ENCODE measurements around the gene UNG.
"Not testable (repeated sequence)": the region's sequence is repeated elsewhere in the genome, so short reads cannot be mapped to it uniquely, and the experiment has no call there.

The UNG gene

GRCh38 chr12:109124878-109125648 is 27.7 kb downstream of the UNG start:
- Mint-ChIP-seq H3K27me3 (no peaks in the 10 kb centered on the region), H3K4me3 (no peak overlapping the region), H3K4me1 (no peaks in the 10 kb centered on the region), H3K9me3 (no peaks in the 10 kb centered on the region), H3K27ac (no peak overlapping the region), H3K36me3 (ENCODE audit: low read depth) (no peaks in the 10 kb centered on the region)
- ATAC-seq (no peak), DNase-seq (no peak)

- Mint-ChIP-seq H3K27me3 (peaks cover 1% of the 10 kb centered on the region), H3K4me3 (no peak overlapping the region), H3K4me1 (no peaks in the 10 kb centered on the region), H3K9me3 (no peaks in the 10 kb centered on the region), H3K27ac (no peak overlapping the region), H3K36me3 (ENCODE audit: low read depth) (no peaks in the 10 kb centered on the region)
- no peak for ATAC-seq
- no peak for DNase-seq
Observed at GRCh38 chr12:109125791-109126190, 28.4 kb downstream of the UNG start.

- no peak overlapping the region for H3K27ac Mint-ChIP-seq
- H3K36me3 Mint-ChIP-seq (ENCODE audit: low read depth), result no peaks in the 10 kb centered on the region
- H3K27me3 Mint-ChIP-seq, result peaks cover 2% of the 10 kb centered on the region
- no peaks in the 10 kb centered on the region for H3K9me3 Mint-ChIP-seq
- H3K4me1 Mint-ChIP-seq, result no peaks in the 10 kb centered on the region
- no peak for DNase-seq
- ATAC-seq, result no peak
- no peak overlapping the region for H3K4me3 Mint-ChIP-seq
Observed at GRCh38 chr12:109126784-109127183, 29.4 kb downstream of the UNG start.

- no peaks in the 10 kb centered on the region for H3K36me3 Mint-ChIP-seq (ENCODE audit: low read depth)
- no peak overlapping the region for H3K27ac Mint-ChIP-seq
- H3K27me3 Mint-ChIP-seq, result peaks cover 2% of the 10 kb centered on the region
- no peaks in the 10 kb centered on the region for H3K4me1 Mint-ChIP-seq
- no peak overlapping the region for H3K4me3 Mint-ChIP-seq
- DNase-seq, result no peak
- no peaks in the 10 kb centered on the region for H3K9me3 Mint-ChIP-seq
- ATAC-seq, result no peak
Observed at GRCh38 chr12:109127533-109128242, 30.3 kb downstream of the UNG start.

GRCh38 chr12:109130297-109131153 is 33.1 kb downstream of the UNG start:
- Mint-ChIP-seq H3K27me3 (peaks cover 3% of the 10 kb centered on the region), H3K9me3 (no peaks in the 10 kb centered on the region), H3K36me3 (ENCODE audit: low read depth) (no peaks in the 10 kb centered on the region), H3K4me3 (no peak overlapping the region), H3K4me1 (no peaks in the 10 kb centered on the region), H3K27ac (no peak overlapping the region)
- ATAC-seq (no peak), DNase-seq (no peak)

GRCh38 chr12:109131154-109132050 is 34.0 kb downstream of the UNG start:
- Mint-ChIP-seq H3K27ac (no peak overlapping the region), H3K4me3 (no peak overlapping the region), H3K9me3 (no peaks in the 10 kb centered on the region), H3K4me1 (no peaks in the 10 kb centered on the region), H3K36me3 (ENCODE audit: low read depth) (no peaks in the 10 kb centered on the region), H3K27me3 (peaks cover 4% of the 10 kb centered on the region)
- DNase-seq, result no peak
- no peak for ATAC-seq

- Mint-ChIP-seq H3K4me3 (no peak overlapping the region), H3K27ac (no peak overlapping the region), H3K36me3 (ENCODE audit: low read depth) (no peaks in the 10 kb centered on the region), H3K9me3 (no peaks in the 10 kb centered on the region), H3K4me1 (no peaks in the 10 kb centered on the region), H3K27me3 (peaks cover 4% of the 10 kb centered on the region)
- no peak for DNase-seq
- no peak for ATAC-seq
Observed at GRCh38 chr12:109134186-109134917, 37.0 kb downstream of the UNG start.

- ATAC-seq, result no peak
- no peak overlapping the region for H3K27ac Mint-ChIP-seq
- no peaks in the 10 kb centered on the region for H3K9me3 Mint-ChIP-seq
- DNase-seq, result no peak
- H3K27me3 Mint-ChIP-seq, result peaks cover 2% of the 10 kb centered on the region
- no peak overlapping the region for H3K4me3 Mint-ChIP-seq
- no peaks in the 10 kb centered on the region for H3K36me3 Mint-ChIP-seq (ENCODE audit: low read depth)
- no peaks in the 10 kb centered on the region for H3K4me1 Mint-ChIP-seq
Observed at GRCh38 chr12:109137055-109137454, 39.7 kb downstream of the UNG start.

- Mint-ChIP-seq H3K9me3 (no peaks in the 10 kb centered on the region), H3K4me1 (peaks cover 2% of the 10 kb centered on the region)
- no peak for ATAC-seq
Observed at GRCh38 chr12:109139360-109139759, 42.0 kb downstream of the UNG start.

GRCh38 chr12:109139791-109140190 is 42.4 kb downstream of the UNG start:
- DNase-seq (no peak), ATAC-seq (no peak)
- H3K27ac Mint-ChIP-seq, result no peak overlapping the region
- no peaks in the 10 kb centered on the region for H3K9me3 Mint-ChIP-seq
- H3K4me3 Mint-ChIP-seq, result no peak overlapping the region
- peaks cover 2% of the 10 kb centered on the region for H3K27me3 Mint-ChIP-seq
- H3K4me1 Mint-ChIP-seq, result peaks cover 2% of the 10 kb centered on the region
- no peaks in the 10 kb centered on the region for H3K36me3 Mint-ChIP-seq (ENCODE audit: low read depth)

More at GRCh38 chr12:109139360-109139759, 42.0 kb downstream of the UNG start:
- no peaks in the 10 kb centered on the region for H3K36me3 Mint-ChIP-seq (ENCODE audit: low read depth)
- no peak overlapping the region for H3K4me3 Mint-ChIP-seq
- H3K27me3 Mint-ChIP-seq, result peaks cover 2% of the 10 kb centered on the region
- no peak overlapping the region for H3K27ac Mint-ChIP-seq
- no peak for DNase-seq

- Mint-ChIP-seq H3K4me1 (peaks cover 2% of the 10 kb centered on the region), H3K27me3 (peaks cover under 1% of the 10 kb centered on the region), H3K9me3 (no peaks in the 10 kb centered on the region), H3K4me3 (no peak overlapping the region), H3K27ac (no peak overlapping the region), H3K36me3 (ENCODE audit: low read depth) (no peaks in the 10 kb centered on the region)
- DNase-seq (no peak), ATAC-seq (no peak)
Observed at GRCh38 chr12:109140560-109140959, 43.2 kb downstream of the UNG start.

GRCh38 chr12:109144224-109144623 is 46.8 kb downstream of the UNG start:
- H3K4me1 Mint-ChIP-seq, result peaks cover 2% of the 10 kb centered on the region
- H3K27ac Mint-ChIP-seq, result no peak overlapping the region
- H3K27me3 Mint-ChIP-seq, result no peaks in the 10 kb centered on the region
- ATAC-seq (no peak), DNase-seq (no peak)
- H3K9me3 Mint-ChIP-seq, result no peaks in the 10 kb centered on the region
- H3K36me3 Mint-ChIP-seq (ENCODE audit: low read depth), result no peaks in the 10 kb centered on the region
- H3K4me3 Mint-ChIP-seq, result no peak overlapping the region

- DNase-seq; H3K36me3 Mint-ChIP-seq (ENCODE audit: low read depth); ATAC-seq; H3K27ac Mint-ChIP-seq; H3K9me3 Mint-ChIP-seq; H3K4me1 Mint-ChIP-seq; H3K27me3 Mint-ChIP-seq; H3K4me3 Mint-ChIP-seq: not testable (repeated sequence)
Observed at GRCh38 chr12:109147126-109147525, 49.7 kb downstream of the UNG start.
